ENCODE measurements around the gene ARHGAP27.

The ARHGAP27 gene

DNA sequence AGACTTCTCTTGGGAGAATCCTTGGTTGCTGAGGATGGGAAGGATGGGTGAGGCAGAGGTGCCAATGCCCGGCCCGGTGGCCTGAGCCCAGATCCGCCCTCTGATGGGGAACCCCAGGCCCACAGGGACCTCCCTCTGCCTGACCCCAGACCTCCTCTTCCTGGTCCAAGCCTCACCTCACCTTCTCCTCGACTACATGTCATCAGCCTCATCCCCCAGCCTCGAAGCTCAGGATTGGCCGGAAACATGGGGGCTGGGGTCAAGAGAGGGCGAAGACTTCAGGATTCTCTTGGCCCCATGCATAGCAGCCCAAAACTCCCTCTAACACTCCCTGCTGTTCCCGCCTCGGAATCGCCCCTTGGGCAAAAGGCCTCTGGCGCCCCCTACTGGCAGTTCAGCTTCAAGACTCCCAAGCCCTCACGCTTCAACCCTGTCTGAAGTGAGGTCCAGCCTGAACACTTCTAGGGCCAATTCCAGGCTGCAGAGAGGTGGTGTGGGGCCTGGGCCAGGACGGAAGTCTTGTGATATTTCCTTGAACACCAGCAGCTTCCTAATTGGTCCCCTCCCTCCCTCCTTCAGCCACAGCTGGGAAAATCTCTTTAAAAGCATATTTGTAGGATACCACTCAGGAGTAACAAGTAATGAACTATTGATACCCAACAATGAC, 47.2 kb downstream of the ARHGAP27 start:
- peak; percentile 76 for DNase-seq (ENCODE audit: low read depth, low spot score)
- in situ Hi-C loops (cut with HindIII; ENCODE audit: low sequenced_read_pairs) = no loop called here
- no peak overlapping the region for H3K4me3 ChIP-seq (ENCODE audit: low read depth, low read length)
- TF ChIP-seq, protein P1, sequence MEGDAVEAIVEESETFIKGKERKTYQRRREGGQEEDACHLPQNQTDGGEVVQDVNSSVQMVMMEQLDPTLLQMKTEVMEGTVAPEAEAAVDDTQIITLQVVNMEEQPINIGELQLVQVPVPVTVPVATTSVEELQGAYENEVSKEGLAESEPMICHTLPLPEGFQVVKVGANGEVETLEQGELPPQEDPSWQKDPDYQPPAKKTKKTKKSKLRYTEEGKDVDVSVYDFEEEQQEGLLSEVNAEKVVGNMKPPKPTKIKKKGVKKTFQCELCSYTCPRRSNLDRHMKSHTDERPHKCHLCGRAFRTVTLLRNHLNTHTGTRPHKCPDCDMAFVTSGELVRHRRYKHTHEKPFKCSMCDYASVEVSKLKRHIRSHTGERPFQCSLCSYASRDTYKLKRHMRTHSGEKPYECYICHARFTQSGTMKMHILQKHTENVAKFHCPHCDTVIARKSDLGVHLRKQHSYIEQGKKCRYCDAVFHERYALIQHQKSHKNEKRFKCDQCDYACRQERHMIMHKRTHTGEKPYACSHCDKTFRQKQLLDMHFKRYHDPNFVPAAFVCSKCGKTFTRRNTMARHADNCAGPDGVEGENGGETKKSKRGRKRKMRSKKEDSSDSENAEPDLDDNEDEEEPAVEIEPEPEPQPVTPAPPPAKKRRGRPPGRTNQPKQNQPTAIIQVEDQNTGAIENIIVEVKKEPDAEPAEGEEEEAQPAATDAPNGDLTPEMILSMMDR (IDR thresholded peaks at IDR 0.05; ENCODE audit: low read depth, low read length) = peak; percentile 98

DNA sequence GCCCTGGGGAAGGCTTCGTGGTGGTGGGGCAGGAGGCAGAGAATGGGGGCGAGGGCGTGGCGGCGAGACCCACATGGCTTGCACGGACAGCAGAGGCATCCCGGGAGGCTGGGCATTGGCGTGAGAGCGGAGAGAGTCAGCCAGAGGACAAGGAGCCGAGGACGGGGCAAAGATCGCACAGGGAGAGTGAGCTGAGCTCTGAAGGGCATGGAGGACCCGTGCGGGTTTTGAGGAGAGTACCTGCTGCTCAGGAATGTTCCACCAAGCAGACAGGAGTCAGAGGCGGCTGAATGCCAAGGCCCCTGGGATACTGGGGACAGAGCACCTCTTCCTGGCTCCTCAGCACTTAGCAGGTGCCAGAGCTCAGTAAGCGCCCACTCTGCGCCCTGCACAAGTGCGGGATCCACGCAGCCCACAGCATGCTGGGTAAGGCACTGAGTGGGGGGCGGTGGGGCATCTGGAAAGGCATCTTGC, 47.8 kb downstream of the ARHGAP27 start:
- in situ Hi-C loops (cut with HindIII; ENCODE audit: low sequenced_read_pairs) = no loop called here
- H3K4me3 ChIP-seq (ENCODE audit: low read depth, low read length) = no peak overlapping the region
- no peak for DNase-seq (ENCODE audit: low read depth, low spot score)
- TF ChIP-seq, protein P1 (IDR thresholded peaks at IDR 0.05; ENCODE audit: low read depth, low read length) = no peak

DNA sequence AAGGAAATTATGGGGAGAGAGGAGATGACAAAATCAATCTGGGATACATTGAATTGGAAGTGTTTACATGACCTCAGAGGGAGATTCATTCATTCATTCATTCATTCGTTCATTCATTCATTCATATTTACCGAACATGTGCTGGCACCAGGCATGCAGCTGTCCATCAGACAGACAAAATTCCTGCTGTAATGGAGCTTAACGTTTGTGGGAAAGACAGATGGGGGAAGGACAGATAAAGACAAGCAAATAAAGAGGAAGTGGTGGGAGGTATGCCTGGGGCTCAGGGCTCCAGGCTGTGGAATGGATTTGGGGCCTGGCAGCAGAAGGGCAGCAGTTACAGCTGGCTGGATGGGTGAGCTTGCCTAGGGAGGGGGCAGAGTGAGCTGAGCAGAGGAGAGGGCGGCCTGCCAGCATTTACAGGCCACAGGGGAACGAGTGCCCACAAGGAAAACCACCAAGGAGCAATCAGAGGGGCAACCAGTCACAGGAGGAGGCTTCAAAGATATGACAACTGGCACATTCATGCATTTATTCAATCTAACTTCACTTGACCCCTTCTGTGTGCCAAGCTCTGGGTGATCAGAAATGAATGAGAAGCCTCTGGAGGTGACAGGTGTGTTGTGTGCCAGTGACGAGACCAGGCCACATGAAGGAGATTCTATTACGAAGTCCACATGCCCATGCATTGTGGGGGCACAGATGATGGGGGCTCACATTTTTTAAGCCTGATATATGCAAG, 48.5 kb downstream of the ARHGAP27 start:
- in situ Hi-C loops (cut with HindIII; ENCODE audit: low sequenced_read_pairs) = no loop called here
- no peak overlapping the region for H3K4me3 ChIP-seq (ENCODE audit: low read depth, low read length)
- DNase-seq (ENCODE audit: low read depth, low spot score) = no peak
- TF ChIP-seq, protein P1 (IDR thresholded peaks at IDR 0.05; ENCODE audit: low read depth, low read length) = no peak

DNA sequence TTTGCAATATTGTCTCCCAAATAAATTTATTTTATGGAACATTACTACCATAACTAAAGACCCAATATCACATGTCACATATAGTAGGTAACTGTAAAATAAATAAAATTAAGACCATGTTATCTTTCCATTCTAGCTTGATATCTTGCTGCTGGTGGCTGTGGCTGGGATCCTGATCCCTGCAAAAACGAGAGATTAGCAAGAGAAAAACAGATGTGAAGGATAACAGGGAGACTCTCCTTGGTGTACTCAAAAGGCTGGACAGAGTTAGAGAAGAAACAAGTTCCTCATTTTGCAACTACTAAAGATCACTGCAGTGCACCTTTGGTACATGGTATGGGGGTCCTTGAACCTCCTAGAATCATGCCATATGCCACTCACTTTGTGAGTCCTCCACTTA, 49.7 kb downstream of the ARHGAP27 start:
- no peak for DNase-seq (ENCODE audit: low read depth, low spot score)
- TF ChIP-seq, protein P1 (IDR thresholded peaks at IDR 0.05; ENCODE audit: low read depth, low read length) = no peak
- H3K4me3 ChIP-seq (ENCODE audit: low read depth, low read length) = no peak overlapping the region
- in situ Hi-C loops (cut with HindIII; ENCODE audit: low sequenced_read_pairs) = no loop called here

DNA sequence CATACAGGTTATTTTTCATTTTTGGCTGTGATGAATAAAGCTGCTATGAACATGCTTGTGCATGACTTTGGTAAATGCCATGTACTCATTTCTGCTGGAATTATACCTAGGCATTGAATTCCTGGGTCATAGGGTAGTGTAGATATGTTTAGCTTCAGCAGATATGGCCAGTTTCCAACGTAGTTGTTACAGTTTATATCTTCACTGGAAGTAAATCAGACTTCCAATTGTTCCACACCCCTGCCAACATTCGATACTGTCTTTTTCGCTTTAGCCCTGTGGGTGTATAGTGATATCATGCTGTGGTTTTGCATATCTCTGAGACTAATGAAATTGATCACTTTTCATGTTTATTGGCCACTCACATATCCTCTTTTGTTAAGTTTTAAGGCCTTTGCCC, 50.4 kb downstream of the ARHGAP27 start:
- DNase-seq (ENCODE audit: low read depth, low spot score) = no peak

DNA sequence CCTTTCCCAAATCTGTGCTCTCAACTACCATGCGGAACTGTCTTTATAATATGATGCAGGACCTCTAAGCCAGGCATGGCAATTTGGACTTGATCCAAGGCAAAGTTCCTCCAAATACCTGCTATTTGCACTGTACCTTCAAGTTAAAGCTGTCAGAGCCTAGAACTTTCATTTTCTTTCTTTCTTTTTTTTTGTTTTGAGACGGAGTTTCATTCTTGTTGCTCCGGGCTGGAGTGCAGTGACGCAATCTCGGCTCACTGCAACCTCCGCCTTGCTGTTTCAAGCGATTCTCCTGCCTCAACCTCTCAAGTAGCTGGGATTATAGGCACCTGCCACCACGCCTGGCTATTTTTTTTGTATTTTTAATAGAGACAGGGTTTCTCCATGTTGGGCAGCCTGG, 51.7 kb downstream of the ARHGAP27 start:
- H3K4me3 ChIP-seq (ENCODE audit: low read depth, low read length) = no peak overlapping the region
- in situ Hi-C loops (cut with HindIII; ENCODE audit: low sequenced_read_pairs) = no loop called here
- no peak for DNase-seq (ENCODE audit: low read depth, low spot score)
- TF ChIP-seq, protein P1 (IDR thresholded peaks at IDR 0.05; ENCODE audit: low read depth, low read length) = no peak

More for the DNA sequence above, 50.4 kb downstream of the ARHGAP27 start:
- TF ChIP-seq, protein P1 (IDR thresholded peaks at IDR 0.05; ENCODE audit: low read depth, low read length) = no peak
- no peak overlapping the region for H3K4me3 ChIP-seq (ENCODE audit: low read depth, low read length)
- in situ Hi-C loops (cut with HindIII; ENCODE audit: low sequenced_read_pairs) = no loop called here

Data from astrocyte of the spinal cord (primary cell).